ENCODE data around the gene GYPC. TPM values are rescaled to one million over a fixed set of nuclear protein-coding genes. Genes with fewer than 3 reads are reported as not detected.
A peak's percentile ranks its signal among the peaks of the same experiment; 100 is the strongest.

Gene GYPC
- total RNA-seq, 1 donor from 2014 or later, result 102 TPM

DNA sequence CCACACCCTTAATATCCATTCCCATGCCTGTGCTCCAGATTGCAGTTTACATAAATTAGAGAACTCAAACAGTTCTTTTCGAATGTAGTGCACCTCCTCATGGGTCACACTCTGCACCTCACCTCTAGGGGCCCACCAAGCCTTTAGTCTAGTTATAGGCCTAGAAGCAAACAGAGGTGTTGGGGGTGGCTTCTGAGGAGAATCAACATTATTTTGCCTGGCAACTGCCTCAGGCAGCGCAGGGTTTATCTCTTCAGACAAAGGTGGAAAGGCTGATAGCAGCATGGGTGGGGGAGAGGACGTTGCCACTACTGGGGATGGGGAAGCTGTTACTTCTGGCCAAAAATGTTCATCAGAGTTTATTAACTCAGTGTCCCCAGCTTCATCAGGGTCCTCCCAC, 5.0 kb upstream of the GYPC start:
- no peak for DNase-seq

DNA sequence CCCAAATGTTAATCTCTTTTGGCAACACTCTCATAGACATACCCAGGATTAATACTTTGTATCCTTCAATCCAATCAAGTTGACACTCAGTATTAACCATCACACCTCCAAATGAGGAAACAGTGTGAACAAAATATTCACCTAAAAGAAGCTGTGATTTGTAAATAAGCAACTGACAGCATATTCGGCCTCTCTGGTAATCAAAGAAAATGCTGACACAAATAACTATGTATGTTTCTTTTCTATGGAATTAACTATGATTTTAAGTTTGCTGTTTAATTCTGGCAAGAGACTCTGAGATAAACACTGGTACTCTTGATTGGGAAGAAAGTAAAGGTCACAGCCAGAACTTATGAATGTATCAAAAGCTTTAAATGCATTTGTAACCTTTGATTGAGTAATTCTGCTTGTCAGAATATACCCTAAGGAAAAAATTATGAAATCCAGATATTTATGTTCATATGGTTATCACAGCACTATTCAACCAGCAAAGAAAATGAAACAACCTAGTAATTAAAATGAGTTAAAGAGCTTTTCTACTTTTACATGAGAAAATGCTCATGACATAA, 3.6 kb upstream of the GYPC start:
- no peak for DNase-seq

DNA sequence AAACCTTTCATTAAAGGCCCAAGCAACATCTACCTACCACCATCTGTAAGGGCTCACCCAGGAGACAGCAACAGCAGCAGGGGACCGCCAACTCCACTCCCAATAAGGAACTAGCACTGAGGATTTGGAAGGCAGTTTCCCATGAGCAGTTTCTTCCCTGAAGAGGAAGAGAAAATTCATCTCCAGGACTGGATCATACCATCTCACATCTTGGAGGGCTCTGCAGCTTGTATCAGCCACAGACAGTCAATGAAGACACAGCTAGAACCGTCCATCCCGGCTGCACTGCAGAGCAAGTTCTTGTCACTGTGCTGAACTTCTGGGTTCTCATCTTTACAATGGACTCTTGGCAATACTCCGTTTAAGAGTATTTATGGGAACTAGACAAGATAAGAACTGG, 2.8 kb upstream of the GYPC start:
- no peak for DNase-seq

DNA sequence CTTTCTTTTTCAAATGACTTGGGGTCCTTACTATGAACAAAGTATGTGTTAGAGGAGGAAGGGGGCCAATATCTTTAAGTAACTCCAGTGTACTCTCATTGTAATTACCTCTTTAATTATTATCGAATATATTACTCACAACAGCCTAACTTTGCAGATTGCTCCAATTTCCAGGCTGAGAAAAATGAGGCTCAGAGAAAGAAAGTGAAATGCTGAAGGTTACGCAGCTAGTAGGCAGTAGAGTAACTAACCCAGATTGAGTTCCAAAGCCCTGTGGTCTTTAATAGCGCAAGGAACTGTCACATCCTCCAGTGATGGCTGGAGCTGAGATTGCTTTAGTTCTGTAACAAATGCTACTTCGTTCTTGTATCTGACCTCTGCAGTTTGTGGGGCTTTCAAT, 2.2 kb upstream of the GYPC start:
- DNase-seq, result no peak

DNA sequence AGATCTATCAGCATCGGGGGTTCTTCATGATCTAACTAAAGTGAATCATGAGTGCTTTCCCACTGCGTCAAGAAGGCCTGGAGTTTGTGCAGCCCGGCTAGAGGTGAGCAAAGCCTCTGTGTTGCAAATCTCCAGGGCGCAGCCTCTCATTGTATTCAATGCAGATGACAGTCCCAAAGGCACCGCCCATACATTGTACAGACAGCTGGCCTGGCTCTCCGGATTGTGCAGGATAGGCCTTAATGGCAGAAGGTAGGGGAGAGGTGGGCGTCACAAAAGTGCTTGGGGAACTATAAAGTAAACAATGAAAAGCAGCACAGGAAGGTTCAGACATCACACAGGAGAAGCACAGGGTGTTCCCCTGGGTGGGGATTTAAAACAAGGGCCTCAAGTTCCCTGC, 907 bp upstream of the GYPC start:
- DNase-seq, result no peak

DNA sequence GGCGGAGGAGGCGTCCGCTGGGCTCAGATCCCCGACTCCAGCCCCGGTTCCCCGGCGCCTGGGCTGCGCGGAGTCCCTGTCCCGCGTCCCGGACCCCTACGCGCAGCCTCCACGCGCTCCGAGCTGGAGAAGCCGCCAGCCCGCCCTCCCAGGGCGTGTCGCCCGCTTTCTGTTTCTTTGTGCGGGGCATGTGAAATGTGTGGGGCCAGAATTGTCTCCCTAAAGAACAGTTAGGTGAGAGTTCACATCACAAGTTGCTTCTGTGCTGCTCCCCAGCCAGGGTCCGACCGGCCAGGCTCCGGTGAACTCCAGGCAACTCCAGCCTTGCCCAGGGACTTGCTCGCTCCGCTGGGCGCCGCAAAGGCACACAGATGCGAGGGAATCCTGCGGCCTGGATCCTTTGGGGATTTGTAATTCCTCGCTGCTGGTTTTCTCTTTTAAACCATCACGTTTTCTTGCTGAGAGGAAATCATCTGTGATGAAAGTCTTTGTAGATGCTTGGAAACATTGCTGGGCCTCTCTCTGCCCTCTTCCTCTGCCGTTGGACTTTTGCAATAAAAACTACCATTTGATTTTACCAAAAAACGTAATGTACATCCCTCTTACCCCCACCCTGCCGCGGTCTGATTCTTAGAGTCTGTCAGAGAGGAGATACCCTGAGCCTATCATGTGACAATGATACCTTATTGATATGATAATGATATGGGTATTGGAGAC, 631 bp downstream of the GYPC start:
- DNase-seq, result no peak

DNA sequence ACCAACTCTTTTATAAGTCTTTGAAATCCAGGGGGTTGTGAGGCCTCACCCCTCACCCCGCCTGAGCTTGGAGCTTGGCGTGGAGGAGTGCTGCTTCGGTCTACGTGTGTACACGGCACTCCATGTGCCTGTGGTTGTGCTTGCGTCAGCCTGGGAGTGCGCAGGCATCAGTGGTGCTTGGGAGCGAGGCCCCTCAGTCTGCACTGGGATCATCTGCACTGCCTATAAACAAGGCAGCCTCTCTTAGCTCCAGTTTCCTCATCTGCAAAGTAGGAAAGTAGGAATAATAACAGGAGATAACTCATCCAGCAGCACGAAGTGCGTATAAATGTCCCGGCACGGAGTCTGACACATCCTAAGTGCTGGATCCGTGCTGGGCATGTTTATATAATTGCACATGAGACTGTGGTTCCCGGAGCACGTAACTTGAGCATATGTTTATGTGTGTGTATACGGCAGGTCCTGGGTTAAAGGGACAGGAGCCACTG, 1.2 kb downstream of the GYPC start:
- DNase-seq, result peak; percentile 42

DNA sequence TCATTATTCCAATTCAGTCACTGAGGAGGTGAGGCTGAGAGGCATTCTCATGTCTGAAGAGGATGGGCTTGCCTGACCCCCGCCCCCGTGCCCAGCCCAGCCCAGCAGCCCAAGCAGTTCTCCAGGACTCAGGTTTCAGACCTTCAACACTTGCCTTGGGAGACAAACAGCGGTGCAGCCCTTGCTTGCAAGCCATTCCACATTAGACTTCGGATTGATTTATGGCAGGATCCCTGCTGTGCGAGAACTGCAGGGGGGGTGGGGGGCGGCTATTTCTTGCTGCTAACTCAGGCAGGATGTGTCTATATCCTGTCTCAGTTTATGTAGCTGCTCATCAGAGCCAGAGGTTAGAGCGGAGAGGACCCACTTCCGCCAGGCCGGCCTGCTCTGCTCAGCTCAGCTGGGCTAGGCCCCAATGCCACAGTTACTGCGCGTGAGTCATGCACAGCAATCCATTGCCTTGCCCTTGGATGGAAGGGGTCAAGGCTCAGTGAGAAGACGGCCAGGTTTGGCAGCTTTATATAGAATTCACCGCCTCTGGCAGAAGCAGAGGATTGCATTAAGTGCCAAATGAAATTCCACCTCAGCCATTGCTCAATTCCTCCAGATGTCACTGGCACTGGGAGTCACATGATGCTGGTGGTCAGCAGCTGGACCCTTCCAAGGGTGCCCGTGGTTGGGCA, 1.8 kb downstream of the GYPC start:
- peak; percentile 63 for DNase-seq

DNA sequence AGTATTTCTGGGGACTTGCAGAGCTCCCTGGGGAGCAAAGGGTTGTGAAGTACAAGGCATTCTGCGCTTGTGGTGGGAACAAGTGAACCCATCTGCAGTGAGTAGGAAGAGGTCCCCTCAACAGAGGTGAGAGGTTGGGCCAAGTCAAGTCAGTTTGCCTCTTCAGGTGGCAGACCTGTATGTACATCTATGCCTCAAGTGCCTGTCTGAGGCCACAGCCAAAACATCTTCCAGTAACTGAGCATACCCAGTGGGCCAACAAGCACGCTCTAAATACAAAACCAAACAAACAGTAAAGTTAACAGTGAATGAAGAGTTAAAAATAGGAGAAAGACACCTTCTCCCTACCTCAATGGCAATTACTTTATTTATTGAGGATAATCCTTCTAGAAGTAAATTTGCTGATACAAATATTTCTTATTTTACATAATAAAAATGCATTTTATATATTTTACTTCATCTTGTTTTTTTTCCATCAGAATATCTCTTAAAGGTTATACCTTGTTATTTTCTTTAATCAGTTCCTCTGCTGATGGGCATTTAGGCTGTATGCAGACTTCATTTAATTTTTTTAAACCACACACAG, 2.5 kb downstream of the GYPC start:
- DNase-seq, result no peak

DNA sequence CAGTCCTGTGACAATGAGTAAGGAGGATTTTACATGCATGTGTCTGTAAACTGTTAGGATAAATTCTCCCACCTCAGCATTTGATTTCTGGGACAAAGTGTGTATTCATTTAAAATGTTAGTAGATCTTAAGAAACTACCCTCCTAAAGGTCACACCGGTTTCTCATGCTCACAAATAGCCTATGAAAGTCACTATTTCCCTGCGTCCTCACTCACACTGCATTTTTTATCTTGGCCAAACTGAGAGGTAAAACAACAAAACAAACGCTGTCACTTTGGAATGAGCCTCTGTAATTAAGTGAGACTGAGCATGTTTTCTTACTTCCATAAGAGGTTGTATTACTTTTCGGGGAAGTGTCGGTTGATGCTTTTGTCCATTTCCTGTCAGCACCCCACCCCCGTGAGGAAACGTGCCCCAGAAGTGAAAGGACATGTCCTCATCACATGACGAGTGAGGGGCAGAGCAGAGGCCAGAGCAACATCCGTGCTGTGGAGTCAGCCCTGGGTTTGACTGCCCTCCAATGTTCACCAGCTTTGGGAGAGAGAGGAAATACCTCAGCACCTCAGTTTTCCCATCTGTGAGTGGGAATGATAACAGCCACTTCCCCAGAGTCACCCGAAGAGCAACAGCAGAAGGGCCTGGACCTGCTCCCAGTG, 3.1 kb downstream of the GYPC start:
- DNase-seq, result no peak

DNA sequence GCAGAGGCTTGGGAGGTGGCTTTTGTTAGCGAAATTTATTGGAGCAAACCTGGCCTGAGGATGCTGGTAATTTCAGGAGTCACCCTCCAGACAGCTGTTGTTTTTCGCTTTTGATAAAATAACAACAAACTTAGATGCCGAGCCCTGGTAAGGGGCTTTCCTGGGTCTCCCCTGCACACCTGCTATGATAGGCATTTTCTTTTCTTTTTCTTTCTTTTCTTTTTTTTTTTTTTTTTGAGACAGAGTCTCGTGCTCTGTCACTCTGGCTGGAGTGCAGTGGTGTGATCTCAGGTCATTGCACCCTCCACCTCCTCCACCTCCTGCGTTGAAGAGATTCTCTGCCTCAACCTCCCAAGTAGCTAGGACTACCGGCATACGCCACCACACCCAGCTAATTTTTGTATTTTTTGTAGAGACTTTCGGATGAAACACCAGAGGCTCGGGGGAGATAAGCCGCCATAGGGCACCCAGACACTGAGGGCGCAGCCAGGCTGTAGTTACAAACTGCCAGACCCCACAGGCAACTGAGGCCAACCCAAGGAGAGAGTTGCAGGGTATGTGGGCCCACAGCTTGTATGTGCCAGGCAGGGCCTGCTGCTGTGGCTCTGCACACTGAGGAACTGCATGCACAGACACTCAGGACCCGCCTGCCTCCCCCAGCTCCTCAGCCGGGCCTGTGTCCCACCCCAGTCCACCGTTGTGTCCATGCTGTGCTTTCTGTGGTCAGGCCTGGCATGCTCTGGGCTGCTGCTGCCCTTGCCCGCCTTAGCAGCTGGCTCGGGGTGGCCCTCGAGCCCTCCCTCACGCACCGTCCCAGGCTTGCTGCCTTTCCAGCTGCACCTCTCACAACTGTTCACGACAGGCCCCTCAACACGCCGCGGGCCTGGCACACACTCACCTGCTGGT, 3.9 kb downstream of the GYPC start:
- DNase-seq, result no peak

DNA sequence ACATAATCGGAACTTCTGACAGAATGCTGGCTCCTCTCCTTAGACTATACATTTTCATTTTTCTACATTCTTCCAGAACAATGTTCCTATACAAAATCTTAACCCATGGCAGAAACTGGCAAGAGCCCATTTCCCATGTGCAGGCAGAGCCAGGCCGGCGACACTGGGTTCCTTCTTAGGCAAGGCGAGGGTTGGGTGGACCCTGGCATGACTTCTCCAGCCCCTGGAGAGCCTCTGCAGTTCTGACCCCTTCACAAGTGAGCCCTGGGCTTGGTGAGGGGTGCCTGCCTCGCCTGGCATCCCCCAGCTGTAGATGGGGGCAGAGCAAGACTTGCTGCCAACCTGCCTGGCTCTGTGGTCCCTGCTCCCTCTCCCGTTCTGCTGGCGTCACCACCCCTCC, 5.0 kb downstream of the GYPC start:
- DNase-seq, result no peak

DNA sequence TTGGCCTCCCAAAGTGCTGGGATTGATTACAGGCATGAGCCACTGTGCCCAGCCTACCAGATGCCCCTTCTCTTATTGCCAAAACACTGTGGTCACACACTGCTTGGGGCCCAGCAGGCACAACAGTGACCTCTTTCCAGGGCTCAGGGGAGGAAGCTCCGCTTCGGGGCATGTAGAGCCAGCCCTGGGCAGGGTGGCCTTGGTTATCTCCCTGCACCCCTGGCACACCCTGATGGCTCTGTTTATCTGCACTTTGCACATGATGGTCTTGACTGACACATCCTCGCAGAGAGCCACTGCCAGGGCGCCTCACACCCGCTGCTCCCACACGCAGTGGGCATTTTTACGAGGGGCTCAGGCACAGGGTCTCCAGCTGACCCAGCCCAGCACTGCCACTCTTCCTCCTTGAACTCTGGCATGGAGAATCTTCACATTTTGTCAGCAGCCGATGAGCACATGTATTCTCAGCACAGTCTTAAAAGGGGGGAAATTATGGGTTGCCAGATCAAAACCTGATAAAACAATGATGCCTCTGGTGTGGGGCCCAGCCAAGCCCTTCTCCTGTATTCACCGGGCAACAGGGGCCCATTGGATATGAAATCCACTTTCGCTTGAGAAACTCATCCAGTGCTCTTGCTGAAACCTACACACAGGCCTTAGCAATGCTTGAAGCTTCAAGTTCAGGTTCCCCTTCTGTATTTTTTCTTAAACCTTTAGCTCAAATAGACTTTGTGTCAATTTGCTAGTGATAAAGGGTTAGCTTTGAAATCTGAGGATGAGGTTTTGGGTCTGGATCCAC, 5.9 kb downstream of the GYPC start:
- no peak for DNase-seq

DNA sequence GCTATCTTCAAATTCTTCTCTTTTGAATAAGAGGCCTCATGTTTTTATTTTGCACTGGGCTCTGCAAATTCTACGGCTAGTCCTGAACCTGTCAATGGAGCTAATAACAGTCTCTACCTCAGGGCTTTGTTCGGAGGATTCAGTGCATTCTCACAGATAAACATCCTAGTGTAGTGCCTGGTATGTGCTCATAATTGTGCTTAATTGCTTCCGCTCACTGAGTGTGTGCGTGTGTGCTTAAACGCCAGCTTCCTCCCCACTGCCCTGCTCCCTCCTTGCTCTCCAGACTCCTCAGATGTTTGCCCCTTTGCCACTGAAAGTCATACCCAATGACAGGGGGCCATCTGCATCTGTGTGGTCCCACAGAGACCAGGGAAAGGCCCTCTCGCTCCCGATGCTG, 6.7 kb downstream of the GYPC start:
- DNase-seq, result no peak

DNA sequence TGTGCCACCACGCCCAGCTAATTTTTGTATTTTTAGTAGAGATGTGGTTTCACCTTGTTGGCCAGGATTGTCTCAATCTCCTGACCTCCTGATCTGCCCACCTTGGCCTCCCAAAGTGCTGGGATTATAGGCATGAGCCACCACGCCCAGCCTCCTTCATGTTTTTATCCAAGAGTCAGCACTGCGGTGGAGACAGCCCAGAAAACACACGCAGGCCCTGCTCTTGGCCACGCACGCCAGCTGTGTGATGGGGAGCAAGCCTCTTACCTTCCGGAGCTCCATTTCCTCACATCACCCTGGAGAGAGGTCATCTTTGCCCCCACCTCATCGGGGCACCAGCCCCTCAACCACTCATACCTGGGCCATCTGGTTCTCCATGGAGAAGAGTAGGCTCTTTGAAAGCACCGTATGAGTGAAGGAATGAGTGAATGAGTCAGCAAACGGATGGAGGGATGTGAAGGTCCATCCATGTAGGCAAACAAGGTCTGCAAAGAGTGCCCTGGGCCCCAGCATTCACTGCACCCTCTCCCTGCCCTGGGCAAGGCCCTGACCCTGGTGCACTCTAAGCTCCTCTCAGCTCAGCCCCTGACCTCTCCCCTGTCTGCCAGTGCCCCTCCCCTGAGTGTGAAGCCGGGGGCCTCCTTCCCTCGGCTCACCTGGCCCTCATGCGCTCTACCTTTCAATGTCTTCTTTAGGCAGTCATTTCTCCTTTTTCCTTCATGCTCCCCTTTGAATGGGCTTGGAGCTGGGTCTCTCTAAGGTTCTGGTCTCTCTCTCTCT, 7.4 kb downstream of the GYPC start:
- no peak for DNase-seq

DNA sequence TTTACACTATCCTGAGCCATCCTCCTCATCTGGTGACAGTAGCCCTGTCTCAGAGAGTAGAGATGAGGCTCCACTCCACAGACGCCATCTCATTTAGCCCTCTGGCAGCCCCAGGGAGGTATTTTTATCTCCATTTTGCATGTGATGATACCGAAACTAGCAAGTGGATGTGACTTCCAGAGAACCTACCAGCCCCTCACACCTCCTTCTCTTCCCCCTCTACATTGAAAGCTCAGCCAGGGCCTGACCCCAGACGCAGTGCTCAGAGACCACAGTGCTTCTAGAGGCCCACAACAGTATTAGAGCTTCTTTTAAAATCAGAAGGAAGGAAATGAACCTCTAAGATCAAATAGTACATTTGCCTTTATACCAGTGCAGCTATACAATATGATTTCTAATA, 8.3 kb downstream of the GYPC start:
- no peak for DNase-seq

DNA sequence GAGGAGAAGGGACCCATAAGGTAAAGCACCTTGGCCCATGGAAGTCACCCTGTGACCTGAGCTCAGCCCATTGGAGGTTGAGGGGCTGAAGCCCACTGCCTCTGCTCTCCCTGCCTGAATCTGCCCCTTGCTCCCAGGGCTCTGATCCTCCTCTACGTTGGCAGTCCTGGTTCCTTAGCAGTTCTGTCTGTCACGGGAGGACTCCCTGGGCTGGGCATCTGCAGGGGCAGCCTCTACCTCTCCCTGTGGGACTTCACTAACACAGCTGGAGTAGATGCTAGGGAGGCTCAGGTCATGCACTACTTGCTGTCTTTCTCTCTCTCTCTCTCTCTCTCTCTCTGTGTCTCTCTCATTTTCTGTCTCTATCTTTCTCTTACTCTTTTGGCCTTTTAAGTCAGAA, 8.7 kb downstream of the GYPC start:
- DNase-seq, result no peak

DNA sequence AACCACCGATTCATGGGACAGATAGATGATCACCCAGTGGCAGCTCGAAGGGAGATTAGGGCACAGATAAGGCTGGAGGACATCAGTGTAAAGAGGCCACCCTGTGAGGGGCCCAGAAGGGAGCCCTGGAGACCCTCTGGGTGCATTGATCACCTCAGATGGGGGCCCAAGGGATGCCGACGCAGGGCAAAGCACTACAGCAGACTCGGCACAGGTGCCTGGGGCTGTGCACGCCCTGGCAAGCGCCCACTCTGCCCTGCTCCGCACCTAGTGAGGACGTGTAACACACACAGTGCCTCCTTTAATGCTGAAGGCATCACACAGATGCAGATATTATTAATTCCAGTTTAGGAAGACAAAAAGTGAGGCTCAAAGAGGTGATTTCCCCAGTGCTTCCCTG, 9.5 kb downstream of the GYPC start:
- DNase-seq, result no peak

DNA sequence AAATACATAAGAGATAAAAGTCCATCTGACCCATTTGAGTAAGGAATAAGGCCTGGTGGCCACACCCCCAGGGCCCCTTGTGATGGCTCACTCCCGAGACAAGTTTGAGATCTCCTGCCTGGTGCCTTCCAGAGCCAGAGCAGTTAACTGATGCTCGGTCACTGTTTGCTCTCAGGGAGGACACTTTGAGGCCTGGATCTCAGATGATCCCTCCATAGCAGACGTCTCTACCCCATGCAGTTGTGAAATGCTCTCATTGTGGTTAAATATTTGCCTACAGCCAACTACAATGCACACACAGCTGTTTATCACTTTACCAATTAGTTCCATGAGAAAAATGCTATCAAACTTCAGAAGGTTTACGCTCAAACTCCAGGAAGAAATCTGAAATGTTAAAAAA, 12.3 kb downstream of the GYPC start:
- no peak for DNase-seq

DNA sequence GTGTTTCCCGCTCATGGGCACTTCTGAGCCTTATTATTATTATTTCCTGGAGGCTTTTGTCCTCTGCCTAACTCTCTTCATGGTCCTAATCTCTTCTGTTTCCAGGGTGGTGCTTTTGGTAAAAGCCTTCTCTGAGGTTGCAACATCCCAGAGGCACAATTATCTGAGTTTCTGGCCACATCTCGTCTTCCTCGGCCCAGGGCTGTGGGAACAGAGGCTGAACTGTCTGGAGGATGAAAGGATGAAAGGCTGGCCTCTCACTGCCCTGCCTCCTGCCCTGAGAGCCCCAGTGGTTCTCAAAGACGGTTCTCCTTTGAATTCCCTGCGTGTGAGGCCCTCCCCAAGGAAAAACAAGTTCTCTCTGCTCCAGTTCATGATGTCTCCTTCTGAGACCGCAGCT, 13.8 kb downstream of the GYPC start:
- DNase-seq, result peak; percentile 16
